RWPE1 (cell line): Measurements from ENCODE around the gene VLDLR.

ENCODE experiments used
- CTCF ChIA-PET: fragments of 350-600 bp; sonication (Branson Sonifier 250); formaldehyde crosslinking; extraction: SDS; loops from one replicate; lab custom pipeline; 2021; lab: Yijun Ruan, JAX
- POLR2A ChIA-PET: fragments of 400-600 bp; formaldehyde crosslinking; extraction: SDS; loops from one replicate; lab custom pipeline; 2020; ENCODE audit warnings: antibody characterized with exemption; ENCODE audit not compliant: low non-redundant PET; lab: Yijun Ruan, JAX
- DNase-seq: peaks from one replicate; pipeline ENCODE4 v3.0.0; 2012; ENCODE audit warnings: low spot score
- H3K27ac ChIP-seq: fragments of 450-650 bp; 2 replicates; pipeline ENCODE4 v1.5.1; 2017
- TF ChIP-seq, protein P1 (sequence below): fragments of 450-650 bp; conservative IDR thresholded peaks from 2 replicates; pipeline ENCODE4 v1.5.1; 2017; ENCODE audit warnings: low read depth, mild to moderate bottlenecking

Gene VLDLR

DNA sequence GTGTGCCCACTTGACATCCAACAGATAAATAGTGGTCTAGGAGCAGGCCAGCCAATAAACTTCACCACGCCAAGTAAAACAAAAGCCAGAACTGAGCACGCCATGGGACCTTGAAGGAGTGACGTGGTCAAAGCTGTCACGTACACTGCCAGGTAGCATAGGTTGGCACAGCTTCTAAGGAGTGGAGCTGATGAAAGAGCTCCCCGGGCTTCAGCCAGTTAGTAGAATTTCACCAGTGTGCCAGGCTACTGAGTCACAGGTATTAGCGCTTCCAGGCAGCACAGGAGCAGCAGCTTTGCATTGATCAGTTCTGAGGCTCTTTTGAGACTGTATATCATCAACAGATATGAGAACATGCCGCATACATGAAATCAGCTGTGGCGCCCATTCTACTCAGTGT is 19.4 kb downstream of the VLDLR start:
- ChIA-PET POLR2A (no interaction called here), CTCF (no interaction called here)
- H3K27ac ChIP-seq, result no peak overlapping the region
- TF ChIP-seq, protein P1, sequence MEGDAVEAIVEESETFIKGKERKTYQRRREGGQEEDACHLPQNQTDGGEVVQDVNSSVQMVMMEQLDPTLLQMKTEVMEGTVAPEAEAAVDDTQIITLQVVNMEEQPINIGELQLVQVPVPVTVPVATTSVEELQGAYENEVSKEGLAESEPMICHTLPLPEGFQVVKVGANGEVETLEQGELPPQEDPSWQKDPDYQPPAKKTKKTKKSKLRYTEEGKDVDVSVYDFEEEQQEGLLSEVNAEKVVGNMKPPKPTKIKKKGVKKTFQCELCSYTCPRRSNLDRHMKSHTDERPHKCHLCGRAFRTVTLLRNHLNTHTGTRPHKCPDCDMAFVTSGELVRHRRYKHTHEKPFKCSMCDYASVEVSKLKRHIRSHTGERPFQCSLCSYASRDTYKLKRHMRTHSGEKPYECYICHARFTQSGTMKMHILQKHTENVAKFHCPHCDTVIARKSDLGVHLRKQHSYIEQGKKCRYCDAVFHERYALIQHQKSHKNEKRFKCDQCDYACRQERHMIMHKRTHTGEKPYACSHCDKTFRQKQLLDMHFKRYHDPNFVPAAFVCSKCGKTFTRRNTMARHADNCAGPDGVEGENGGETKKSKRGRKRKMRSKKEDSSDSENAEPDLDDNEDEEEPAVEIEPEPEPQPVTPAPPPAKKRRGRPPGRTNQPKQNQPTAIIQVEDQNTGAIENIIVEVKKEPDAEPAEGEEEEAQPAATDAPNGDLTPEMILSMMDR, result no peak
- DNase-seq, result no peak

DNA sequence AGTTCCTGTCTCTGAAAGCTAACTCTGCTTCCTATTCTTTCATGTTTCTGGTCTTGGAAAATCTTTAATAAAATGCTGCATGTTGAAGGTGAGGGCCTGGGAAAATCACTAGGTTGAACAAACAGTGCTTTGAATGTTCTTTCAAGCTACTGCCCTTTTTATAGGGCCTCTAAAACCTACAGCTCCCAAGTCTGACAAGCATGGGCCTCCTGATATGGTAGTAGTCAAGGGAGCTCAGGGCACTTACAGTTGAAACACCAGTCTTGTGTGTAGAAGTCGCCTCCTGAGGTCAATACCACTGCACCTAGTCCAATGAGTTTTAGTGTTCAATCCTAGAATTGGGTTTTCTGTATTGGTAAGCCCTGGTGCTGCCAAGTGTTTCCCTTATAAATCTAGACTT is 20.5 kb downstream of the VLDLR start:
- POLR2A ChIA-PET, result no interaction called here
- DNase-seq, result no peak
- no peak overlapping the region for H3K27ac ChIP-seq
- TF ChIP-seq, protein P1, result no peak
- CTCF ChIA-PET, result no interaction called here

DNA sequence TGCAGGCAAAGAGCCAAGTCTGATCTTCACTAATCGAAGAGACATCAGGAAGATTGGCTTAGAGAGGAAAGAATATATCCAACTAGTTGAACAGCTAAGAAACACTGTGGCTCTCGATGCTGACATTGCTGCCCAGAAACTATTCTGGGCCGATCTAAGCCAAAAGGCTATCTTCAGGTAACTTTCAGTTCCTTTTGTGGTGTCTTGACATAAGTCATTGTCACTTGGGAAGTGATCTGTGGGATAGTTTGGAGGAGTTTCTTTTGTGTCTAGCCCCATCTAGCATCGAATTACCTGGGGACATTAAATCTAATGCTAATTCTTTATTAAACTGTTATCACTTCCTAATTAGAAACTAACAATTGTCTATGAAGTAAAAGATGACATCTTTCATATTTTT is 24.0 kb downstream of the VLDLR start:
- DNase-seq, result no peak
- TF ChIP-seq, protein P1, result no peak
- ChIA-PET CTCF (no interaction called here), POLR2A (no interaction called here)
- no peak overlapping the region for H3K27ac ChIP-seq

DNA sequence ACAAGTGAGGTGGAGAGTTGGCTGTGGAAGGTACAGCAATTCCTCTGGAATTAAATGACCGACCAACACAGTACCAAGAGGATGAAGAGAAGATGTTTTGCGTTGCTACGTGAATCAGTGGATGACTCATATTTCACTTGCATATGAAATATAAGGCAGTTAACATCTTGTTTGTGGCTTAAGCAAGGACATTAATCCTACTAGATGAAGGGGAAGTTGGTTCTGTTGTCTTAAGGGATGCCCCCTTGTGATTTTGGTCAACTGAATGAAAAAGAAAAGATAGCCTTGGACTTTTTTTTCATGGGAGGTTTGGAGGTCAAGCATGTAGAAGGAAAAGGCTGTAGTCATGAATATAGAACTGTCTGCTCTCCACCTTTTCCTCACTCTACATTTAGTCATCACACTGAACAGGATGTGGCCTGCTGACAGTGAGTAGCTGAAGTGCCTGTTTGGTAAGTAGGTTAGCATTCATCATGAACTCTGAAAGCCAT is 33.9 kb downstream of the VLDLR start:
- TF ChIP-seq, protein P1, result no peak
- POLR2A ChIA-PET, result no interaction called here
- peak; percentile 45 for DNase-seq
- no peak overlapping the region for H3K27ac ChIP-seq
- CTCF ChIA-PET, result no interaction called here

DNA sequence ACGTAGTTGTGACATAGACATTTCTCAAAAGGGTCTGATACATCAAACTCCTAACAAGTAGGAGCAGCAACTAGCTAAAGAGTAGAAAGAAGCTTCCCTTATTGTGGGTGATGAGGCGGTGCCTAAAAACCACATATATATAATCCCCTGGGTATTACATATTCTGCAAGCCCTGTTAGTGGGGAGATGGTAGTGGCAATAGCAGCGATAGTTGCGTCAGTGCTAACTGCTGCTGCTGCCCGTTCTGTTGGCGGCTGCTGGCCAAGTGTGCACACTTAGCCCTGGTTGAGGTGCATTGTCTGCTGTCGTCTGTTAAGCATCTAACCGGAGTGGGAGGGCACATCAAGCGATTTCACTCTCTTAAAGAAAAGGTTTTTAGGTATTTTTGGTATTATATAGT is 35.8 kb downstream of the VLDLR start:
- TF ChIP-seq, protein P1, result no peak
- ChIA-PET CTCF (no interaction called here), POLR2A (no interaction called here)
- no peak overlapping the region for H3K27ac ChIP-seq
- no peak for DNase-seq

DNA sequence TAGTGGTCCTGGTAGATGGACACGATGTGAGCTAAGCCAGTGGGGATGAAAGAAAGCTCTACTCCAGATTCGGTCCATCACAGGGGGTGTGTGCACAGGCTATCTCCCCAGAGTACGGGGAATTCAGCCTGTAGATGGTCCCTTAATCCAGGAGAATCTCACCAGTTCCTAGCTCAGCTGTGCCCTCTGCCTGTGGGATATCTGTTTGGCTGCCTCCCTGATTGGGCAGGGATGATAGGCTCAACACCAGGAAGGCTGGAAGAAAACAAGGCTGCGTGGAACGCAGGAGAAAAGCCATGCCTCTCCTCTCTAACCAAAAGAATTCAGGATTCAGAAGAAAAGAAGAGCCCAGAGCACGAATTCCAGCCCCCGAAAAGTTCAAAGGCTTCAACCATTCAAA is 40.9 kb downstream of the VLDLR start:
- ChIA-PET CTCF (no interaction called here), POLR2A (no interaction called here)
- TF ChIP-seq, protein P1, result no peak
- no peak overlapping the region for H3K27ac ChIP-seq
- DNase-seq, result no peak
